GM12801 (cell line): ENCODE results near the gene CARD9.

Experiments
- CTCF ChIP-seq: IDR thresholded peaks from one replicate; pipeline ENCODE4 v1.5.1; 2011; ENCODE audit warnings: control low read depth; ENCODE audit not compliant: insufficient read length; ENCODE audit errors: extremely low read depth

CARD9 gene

GRCh38 chr9:136412962-136413361, 39.5 kb upstream of the CARD9 start:
- TF ChIP-seq CTCF: no peak

GRCh38 chr9:136411378-136411777, 37.9 kb upstream of the CARD9 start:
- no peak for TF ChIP-seq CTCF

GRCh38 chr9:136410500-136411287, 37.2 kb upstream of the CARD9 start, which contains the start of the genes ENTR1 and PMPCA:
Gene ENTR1 (minus strand): TSS chr9:136410614. CDS start chr9:136410397, 217 bp downstream.
Gene PMPCA (plus strand): TSS chr9:136410658. CDS start chr9:136410669, 11 bp downstream.
- no peak for TF ChIP-seq CTCF

GRCh38 chr9:136409557-136410455, 36.3 kb upstream of the CARD9 start:
- no peak for TF ChIP-seq CTCF

- no peak for TF ChIP-seq CTCF
Observed at GRCh38 chr9:136407911-136408310, 34.4 kb upstream of the CARD9 start.

GRCh38 chr9:136405481-136405880, 32.0 kb upstream of the CARD9 start:
- no peak for TF ChIP-seq CTCF

GRCh38 chr9:136404801-136405136, 31.3 kb upstream of the CARD9 start:
- no peak for TF ChIP-seq CTCF
